ENCODE data around the gene PJA2. TPM values are rescaled to one million over a fixed set of nuclear protein-coding genes. Genes with fewer than 3 reads are reported as not detected.
"Not testable (repeated sequence)": the region's sequence is repeated elsewhere in the genome, so short reads cannot be mapped to it uniquely, and the experiment has no call there.

Gene PJA2
- total RNA-seq, 3 donors from 2014 or later = 76.5 to 139 (median 83.7) TPM

DNA sequence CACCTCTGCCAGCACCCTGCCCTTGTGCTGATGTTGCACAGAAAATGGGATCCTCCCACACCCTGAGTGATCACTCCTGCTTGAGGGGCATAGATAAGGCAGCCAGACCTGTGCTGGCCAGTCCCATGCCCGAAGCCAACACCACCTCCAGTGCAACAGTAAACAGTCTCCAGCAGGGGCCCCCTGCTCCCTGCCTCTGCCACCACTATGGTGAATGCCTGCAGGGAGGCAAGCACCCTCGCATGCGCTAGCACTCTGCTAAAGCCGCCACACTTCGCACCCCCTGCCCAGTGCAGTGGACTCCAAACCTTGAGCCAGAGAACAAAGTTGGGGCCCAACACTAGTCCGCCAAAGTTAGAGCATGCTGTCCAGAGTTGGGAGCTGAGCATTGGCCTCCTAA lies 118.7 kb downstream of the PJA2 start:
- H3K36me3 ChIP-seq (ENCODE audit: low read depth) = no peaks in the 10 kb centered on the region
- H3K4me1 ChIP-seq (ENCODE audit: low read depth) = no peaks in the 10 kb centered on the region
- no peak overlapping the region for H3K4me3 ChIP-seq
- peaks cover 18% of the 10 kb centered on the region for H3K9me3 ChIP-seq
- ATAC-seq (no peak), DNase-seq (no peak)
- TF ChIP-seq, protein P1, sequence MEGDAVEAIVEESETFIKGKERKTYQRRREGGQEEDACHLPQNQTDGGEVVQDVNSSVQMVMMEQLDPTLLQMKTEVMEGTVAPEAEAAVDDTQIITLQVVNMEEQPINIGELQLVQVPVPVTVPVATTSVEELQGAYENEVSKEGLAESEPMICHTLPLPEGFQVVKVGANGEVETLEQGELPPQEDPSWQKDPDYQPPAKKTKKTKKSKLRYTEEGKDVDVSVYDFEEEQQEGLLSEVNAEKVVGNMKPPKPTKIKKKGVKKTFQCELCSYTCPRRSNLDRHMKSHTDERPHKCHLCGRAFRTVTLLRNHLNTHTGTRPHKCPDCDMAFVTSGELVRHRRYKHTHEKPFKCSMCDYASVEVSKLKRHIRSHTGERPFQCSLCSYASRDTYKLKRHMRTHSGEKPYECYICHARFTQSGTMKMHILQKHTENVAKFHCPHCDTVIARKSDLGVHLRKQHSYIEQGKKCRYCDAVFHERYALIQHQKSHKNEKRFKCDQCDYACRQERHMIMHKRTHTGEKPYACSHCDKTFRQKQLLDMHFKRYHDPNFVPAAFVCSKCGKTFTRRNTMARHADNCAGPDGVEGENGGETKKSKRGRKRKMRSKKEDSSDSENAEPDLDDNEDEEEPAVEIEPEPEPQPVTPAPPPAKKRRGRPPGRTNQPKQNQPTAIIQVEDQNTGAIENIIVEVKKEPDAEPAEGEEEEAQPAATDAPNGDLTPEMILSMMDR (IDR thresholded peaks at IDR 0.05) = no peak
- intact Hi-C loops (cut with DNase I, micrococcal nuclease) = no loop called here

DNA sequence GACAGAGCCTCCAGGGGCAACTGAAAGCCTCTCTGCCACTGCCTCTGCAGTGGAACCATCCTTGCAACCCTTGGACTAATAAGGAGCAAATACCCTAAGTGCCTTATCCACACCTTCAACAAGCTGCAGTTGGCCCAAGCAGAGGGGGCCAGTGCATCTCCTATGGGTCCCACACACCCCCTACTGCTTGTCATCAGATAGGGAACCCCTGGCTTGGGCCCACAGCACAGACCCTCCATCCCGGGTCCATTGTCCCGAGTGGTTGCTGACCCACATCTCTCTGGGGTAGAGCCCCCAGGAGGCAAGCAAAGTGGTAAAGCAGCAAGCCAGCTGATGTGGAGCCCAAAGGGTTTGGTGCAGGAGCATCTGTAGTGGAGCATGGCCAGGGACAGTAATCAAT lies 119.5 kb downstream of the PJA2 start:
- intact Hi-C loops (cut with DNase I, micrococcal nuclease) = no loop called here
- Histone ChIP-seq H3K9me3 (peaks cover 26% of the 10 kb centered on the region), H3K36me3 (ENCODE audit: low read depth) (no peaks in the 10 kb centered on the region), H3K4me1 (ENCODE audit: low read depth) (no peaks in the 10 kb centered on the region), H3K4me3 (no peak overlapping the region)
- DNase-seq = no peak
- no peak for ATAC-seq
- TF ChIP-seq, protein P1 (IDR thresholded peaks at IDR 0.05) = no peak

DNA sequence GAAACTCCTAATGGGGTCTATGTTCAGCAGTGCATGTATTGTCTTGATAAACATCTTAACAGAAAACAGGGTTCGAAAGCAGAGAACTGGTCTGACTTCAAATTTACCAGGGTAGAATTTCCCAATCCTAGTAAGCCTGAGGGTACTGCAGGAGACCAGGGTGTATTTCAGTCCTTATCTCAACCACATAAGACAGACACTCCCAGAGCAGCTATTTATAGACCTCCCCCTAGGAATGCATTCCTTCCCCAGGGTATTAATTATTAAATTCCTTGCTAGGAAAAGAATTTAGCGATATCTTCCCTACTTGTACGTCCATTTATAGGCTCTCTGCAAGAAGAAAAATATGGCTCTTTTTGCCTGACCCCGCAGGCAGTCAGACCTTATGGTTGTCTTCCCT lies 123.1 kb downstream of the PJA2 start:
- intact Hi-C loops (cut with DNase I, micrococcal nuclease) = not testable (repeated sequence)

More for the DNA sequence above, 123.1 kb downstream of the PJA2 start:
- DNase-seq; H3K4me1 ChIP-seq (ENCODE audit: low read depth); H3K4me3 ChIP-seq; H3K36me3 ChIP-seq (ENCODE audit: low read depth); ATAC-seq: not testable (repeated sequence)
- peaks cover 28% of the 10 kb centered on the region for H3K9me3 ChIP-seq
